Glomerular endothelial cell (primary cell): ENCODE measurements around the gene BSPRY. TPM values are rescaled to one million over a fixed set of nuclear protein-coding genes. Genes with fewer than 3 reads are reported as not detected.
"Not testable (repeated sequence)": the region's sequence is repeated elsewhere in the genome, so short reads cannot be mapped to it uniquely, and the experiment has no call there.

ENCODE experiments used
- DNase-seq: peaks from one replicate; pipeline ENCODE4 v3.0.0-alpha.2; 2011; ENCODE audit warnings: low read depth, low spot score; ENCODE audit errors: extremely low read depth
- total RNA-seq: library from RNA; depleted of rRNA; stranded (reverse); fragments of >200 nt; gene quantifications from 2 replicates; pipeline ENCODE4 v1.2.3, GENCODE V29; 2015

BSPRY gene
- total RNA-seq, 1 donor from 2014 or later = not detected

DNA sequence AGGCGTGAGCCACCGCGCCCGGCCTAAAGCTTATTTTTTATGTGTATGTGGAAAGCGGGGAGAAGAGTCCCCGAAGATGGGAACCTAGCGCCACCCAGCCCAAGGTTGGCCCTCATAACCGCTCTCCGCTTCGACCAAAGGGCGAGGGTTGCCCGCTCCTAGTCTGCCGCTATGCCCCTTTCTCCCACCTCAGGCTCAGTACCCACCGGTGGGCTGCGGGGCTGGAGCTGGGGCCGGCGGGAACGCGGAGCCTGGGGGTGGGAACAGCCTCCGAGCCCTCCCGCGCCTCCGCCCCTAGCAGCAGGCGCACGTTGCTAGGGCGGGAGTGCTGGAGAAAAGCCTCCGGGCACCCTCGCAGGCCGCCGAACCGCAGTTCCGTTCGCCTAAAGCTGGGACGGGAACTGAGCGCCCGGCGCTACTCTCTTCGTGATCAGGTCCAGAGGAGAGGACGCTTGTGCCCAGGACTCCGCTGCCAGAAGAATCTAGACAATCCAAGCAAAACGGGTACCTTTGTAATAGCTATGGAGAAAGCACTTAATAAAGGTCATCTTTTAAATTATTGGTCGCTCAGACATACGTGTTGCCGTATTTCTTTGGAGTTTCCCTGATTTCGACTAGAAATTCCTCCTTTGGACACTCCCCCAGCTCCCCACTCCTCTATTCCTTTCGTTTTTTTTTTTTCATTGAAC lies 9.2 kb upstream of the BSPRY start, which contains the start of gene WDR31:
Gene WDR31 (minus strand): TSS at position 265 of the 689 bp plus-strand sequence. CDS start 8,253 bp downstream, outside the sequence.
- peak; percentile 52 for DNase-seq

DNA sequence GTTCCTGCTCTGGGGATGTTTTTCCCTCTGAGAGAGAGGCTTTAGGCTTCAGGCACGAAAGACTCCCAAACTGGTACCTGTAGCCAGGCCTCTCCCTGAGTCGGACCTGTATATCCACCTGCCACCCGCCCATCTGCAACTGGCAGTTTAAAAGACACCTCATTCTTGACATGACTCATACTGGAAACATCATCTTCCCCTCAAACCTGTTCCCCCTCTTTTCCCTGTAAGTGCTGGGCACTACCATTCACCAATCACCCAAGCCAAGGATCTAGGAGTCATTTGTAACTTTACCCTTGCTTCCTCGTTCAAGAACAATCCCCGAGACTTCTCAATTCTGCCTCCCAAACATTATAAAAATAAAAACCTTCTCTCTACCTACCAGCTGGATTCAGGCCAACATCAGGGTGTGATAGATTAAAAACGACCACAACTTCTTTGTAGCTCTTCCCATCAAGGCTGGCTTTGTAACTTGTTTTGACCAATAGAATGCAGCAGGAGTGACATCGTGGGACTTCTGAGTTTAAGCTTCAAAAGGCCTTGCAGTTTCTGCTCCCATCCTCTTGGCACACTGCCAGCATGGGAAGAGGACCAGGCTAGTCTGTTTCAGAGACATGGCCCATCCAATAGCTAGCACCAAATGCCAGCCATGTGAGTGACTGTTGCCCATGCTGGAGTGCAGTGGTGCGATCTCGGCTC lies 7.5 kb upstream of the BSPRY start:
- no peak for DNase-seq

DNA sequence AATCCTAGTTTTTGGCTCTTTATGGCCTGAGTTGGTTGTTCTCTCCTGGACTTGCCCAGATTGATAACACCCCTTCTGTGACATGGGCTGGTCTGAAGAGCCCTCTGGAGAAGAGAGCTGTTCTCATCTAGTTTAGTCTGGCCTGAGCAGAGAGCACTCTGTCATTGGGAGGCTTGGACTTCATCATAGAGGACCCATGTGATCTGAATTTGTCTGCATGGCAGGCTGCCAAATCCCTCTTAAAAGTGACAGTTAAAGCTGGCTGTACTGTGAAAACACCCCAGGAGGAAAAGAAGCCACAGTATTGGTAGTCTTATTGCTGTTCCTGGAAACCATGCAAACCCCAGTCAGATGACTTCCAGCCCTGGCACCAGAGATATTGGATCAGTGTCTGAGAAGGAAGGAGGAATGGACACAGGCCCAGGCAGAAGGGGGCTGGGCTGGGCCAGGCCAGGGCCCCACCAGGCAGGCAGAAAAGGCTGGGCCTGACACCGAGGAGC lies 5.6 kb upstream of the BSPRY start:
- DNase-seq = no peak

DNA sequence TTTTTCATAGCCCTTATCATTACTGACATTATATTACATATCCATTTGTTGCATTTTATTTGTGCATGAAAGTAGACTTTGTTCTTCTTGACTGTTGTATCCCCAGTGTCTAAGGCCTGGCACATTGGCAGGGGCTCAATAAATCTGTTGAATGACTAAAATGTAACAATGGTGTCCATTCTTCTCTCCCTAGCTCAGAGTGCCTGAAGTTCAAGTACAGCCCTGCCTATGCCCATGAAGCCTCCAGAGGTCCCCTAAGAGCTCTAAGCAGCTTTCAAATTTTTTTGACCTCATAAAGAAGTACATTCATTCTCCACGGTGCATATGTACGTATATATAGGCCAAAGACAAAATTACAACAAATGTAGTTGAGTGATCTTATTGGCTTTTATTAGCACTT lies 4.2 kb upstream of the BSPRY start:
- DNase-seq = no peak

DNA sequence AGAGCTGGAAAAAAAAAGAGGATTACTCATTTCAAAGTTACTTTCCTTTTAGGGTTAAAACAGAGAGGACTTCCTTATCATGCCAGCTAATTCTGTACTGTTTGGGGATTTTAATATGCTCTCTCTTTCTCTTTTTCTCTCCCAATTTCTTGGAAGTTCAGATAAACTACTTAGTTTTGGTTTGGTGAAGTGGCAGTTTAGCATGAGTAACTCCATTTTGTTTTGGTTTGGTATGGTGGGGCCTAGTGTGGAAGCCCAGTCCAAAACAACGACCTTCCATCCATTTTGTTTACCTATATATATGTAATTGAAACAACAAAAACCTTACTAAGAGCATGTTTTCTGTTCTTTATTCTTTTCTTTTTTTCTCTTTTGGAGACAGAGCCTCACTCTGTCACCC lies 3.7 kb upstream of the BSPRY start:
- no peak for DNase-seq

DNA sequence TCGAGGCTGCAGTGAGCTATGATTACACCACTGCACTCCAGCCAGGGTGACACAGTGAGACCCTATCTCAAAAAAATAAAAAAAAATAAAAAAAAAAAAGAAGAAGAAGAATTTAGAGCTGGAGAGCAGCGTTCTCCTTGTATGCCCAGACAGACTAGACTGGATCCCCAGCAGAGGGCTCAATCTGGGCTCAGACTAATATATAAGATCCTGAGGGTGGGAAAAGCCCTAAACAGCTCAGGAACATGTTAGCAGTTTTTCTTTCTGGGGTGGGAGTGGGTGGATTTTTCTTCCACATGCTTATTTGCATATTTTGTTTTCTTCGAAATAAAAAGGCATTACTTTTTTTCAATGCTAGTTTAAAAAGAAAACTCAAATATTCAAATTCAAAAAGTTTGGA lies 904 bp upstream of the BSPRY start:
- DNase-seq = no peak

DNA sequence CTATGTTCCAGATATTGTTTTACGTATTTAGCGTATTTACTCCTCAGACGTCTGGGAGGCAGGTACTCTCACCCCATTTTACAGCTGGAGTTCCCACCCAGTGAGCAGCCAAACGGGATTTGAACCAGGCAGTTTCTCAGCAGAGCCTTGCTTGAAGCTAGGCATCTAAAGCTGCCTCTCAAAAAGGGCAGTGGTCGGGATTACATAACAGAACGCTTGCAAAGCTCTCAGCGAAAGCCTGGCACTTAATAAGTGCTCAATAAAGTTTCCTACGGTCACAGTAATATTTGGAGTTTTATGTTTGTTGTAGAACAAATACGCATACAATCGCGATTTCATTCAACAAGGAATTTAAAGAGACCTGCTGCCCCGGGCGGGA lies 286 bp upstream of the BSPRY start:
- DNase-seq = no peak

DNA sequence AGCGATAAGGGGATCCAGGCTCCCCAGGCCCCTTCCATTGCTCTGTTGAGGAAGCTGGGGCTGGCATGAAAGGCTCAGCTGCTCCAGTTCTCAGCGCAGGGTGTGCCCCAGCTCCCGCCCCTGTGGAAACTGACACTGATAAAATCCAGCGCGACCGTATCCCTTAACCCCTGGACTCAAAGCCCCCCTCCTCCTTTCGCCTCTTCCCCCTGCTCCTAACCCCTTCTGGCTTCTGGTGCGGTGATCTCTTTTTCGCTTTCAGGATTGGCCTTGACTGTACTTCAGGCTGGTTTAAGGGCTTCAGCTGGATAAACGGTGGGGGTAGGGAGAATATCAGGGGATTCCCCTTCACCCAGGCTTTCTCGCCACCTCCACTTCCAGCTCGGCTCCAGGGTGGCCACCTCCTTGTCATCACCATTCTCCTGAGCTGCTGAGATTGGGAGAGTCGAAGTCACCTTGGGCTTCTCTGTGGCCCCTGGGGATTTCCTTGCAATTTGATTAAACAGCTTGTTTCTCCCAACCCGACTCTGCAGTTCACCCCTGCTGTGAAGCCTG lies 843 bp downstream of the BSPRY start:
- no peak for DNase-seq

DNA sequence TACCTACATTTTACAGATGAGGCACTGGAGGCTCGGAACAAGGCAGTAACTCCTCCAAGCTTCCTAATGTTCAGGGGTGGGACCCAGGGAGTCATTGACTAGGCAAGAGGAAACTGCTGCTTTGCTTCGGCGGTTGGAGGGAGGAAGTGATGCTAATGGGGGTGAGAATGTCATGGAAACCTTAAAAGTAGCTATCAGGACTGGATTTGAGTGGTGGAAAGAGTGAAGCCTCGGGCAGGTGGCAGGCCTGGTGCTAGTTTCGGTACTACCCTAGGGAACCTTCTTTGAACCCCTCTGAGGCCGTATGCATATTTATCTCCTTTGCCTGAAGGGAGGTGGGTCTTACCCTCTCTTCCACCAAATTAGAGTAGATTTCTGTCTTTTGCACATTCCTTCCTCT lies 1.6 kb downstream of the BSPRY start:
- no peak for DNase-seq

DNA sequence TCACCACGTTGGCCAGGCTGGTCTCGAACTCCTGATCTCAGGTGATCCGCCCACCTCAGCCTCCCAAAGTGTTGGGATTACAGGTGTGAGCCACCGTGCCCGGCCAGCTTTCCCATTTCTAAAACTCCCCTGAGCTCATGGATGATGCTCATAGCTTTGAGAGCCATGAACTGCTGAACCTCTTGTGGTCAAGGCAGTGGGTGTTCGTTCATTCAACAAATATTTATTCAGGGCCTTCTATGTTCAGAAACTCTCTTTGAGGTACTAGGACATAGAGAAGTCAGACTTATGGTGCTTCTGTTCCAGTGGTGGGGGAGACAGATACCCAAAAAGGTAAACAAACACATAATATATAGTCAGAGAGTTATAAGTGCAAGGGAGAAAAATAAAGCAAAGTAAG lies 2.7 kb downstream of the BSPRY start:
- no peak for DNase-seq

DNA sequence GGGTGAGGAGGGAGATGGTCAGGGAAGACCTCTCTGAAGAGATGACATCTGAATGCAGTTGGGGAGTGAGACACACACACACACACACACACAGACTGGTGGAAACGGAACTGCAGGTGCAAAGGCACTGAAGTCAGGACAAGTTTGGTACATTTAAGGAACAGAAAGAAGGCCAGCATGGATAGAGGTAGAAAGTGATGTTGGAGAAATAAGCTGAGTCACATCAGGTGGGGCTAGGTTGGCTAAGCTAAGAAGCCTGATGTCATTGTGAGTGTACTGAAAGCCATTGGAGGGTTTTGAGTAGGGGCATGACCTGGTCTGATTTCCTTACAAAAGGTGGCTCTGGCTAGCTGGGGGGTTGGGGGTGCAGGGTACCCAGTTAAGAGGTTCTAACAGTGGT lies 3.1 kb downstream of the BSPRY start:
- DNase-seq = no peak

DNA sequence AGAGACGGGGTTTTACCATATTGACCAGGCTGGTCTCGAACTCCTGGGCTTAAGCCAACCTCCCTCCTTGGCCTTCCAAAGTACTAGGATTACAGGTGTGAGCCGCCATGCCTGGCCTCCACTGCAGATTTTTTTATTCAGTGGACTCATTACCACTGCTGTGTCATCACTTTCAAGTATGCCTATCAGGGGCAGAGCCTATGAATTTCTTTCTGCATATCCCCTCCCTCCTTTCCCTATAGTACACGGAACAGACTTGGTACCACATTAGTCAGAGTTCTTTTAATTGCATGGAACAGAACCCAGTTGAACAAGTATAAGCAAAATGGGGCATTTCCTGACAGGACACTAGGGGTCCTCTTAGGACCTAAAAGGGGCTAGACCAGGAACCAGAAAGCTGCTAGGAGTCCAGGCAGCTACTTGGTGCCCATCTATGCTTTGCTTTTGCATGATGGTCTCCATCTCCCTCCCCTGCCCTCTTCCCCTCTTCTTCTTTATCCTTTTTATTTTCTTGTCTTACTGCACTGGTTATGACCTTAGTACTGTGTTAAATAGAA lies 5.8 kb downstream of the BSPRY start:
- no peak for DNase-seq

DNA sequence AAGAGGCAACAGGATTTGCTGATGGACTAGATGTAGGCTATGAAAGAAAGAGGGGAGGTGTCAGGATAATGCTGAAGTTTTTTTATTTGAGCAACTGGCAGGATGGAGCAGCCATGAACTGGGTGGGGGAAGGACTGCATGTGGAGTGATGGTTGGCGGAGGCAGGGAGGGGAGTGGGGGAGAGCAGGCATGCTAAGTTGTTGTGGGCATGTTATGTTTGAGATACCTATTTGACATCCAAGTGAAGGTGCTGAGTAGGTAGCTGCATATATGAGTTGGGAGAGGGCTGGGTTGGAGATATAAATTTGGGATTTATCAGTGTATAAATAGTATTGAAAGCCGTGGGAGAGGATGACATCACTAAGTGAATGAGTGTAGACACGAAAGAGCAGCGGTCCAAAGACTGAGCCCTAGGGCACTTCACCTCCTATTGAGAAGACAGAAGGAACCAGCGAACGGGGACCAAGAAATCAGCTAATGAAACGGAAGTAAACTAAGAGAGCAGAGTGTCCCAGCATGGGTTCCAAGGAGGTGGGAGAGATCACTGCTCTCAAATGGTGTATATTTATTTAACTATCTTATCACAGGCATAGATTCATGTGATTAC lies 7.4 kb downstream of the BSPRY start:
- no peak for DNase-seq

DNA sequence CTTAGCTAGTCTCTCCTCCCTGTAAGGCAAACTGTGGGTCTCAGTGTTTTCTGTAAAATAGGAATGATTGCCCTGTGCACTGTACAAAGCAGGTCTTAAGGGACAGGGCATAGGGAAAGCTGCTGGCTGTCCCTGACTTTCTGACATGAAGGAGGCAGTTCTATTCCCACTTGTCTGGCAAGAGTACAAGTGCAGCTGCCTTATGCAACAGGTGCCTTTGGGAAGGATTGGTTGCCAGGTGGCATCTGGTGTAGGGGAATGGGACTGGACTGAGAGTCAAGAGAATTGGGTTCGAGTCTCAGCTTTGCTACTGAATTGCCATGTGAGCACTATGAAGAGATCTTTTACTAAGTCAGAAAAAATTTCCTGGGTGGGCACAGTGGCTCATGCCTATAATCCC lies 10.0 kb downstream of the BSPRY start:
- no peak for DNase-seq

DNA sequence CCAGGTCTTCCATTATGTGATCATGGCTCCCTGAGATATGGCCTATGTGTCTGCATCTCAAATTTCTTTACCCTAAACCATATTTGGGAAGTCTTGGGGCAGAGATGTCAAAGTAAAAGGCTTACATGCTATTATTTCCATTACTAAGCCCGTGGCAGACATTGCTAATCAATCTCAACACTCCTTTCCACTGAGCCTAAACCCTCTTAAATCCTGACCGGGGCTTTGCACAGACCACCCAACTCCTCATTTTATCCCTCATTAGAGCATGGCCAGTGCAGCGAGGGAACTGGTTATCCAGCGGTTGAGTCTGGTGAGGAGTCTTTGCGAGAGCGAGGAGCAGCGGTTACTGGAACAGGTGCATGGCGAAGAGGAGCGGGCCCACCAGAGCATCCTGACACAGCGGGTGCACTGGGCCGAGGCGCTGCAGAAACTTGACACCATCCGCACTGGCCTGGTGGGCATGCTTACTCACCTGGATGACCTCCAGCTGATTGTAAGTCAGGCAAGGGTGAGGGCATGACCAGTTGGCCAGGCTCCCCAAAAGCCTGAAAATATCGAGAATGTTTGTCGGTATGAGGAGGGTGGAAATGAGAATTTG lies 11.0 kb downstream of the BSPRY start:
- DNase-seq = no peak

DNA sequence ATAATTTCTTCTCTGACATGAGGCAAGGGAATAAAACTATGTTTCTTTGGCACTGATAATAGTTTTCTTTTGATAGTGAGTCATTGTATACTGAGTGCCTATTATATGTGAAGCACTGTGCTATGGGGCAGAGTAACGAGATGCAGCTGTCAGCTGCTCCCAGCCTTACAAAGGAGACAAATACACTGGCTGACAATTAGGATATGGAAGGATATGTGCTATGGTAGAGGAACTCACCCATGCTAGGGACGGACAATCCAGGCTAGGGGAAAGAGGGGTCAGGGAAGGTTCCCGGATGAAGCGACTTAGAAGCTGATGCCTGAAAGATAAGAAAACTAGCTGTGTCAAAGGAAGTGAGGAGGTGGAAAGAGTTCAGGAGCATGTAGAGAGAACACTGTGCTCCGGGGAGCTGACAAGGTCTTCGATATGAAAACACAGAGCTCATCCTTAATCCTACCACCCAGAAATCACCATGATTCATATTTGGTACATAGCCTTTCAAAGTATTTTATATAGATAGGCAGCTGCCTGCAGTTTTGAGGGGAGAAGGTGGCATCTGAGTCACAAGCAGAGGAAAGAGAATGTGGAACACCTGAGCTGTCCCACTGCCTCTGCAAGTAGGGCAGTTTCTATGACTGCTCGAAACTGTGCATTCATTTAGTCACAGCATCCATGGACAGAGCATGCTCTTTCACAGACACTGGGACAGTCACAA lies 12.1 kb downstream of the BSPRY start:
- DNase-seq = no peak

DNA sequence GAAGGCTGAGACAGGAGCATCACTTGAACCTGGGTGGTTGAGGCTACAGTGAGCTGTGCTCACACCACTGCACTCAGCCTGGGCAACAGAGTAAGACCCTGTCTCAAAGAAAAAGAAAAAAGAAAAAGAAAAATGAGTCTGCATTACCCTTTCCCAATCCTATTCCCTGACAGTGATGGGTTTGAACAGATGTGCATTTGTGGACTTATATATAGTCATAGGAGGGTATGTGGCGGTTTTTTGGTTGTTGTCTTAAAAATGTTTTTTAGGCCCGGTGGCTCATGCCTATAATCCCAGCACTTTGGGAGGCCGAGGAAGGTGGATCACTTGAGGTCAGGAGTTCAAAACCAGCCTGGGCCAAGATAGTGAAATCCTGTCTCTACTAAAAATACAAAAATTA lies 14.0 kb downstream of the BSPRY start:
- no peak for DNase-seq

DNA sequence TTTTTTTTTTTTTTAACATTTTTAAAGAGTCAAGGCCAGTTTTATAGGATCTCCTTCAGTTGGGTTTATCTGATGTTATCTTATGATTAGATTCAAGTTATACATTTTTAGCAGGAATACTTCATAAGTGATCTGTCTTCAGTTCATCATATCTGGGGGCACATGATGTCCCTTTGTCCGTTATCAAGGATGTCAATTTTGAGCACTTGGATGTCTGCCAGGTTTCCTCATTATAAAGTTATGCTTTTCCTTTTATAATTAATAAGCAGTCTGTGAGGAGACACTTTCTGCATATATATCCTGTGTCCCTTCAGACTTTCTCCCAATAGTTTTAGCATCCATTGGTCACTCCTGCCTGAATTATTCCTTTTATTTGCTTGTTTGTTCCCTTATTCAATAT lies 15.6 kb downstream of the BSPRY start:
- DNase-seq = no peak

DNA sequence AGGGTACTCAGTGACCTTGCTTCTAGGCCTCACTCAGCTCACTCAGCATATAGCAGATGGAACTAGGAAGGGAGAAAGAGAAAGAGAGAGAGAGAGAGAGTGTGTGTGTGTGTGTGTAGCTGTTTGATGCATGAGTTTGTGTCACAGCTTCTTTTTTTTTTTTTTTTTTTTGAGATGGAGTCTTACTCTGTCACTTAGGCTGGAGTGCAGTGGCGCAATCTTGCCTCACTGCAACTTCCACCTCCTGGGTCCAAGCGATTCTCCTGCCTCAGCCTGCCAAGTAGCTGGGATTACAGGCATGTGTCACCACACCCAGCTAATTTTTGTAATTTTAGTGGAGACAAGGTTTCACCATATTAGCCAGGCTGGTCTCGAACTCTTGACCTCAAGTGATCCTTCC lies 16.3 kb downstream of the BSPRY start:
- not testable (repeated sequence) for DNase-seq

DNA sequence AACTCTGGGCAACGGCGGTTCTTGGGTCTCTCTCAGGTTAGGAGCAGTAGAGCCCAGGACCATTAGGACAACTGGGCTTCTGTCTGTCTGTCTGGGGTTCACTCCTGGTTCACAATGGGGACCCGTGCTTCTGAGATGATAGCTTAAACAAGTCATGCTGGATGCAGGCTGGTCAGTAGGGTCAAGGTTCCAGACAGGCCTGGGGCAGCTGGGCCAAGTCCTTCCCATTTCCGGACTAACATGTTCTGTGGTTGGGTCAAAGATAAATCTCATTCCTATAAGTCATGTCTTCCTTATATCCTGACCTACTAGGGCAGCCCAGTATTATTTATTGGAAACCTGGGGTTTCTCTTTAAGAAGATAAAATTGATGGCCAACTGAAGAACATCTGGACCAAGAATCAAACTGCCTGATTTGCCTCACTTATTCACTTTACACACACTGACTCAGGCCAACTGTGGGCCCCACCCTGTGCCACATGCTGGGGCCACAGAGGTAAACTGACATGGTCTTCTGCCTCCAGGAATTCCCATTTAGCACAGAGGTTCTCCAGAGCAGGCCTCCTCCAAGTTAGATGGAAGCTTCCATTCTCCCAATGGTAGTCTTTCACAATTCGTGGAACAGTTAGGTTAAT lies 19.1 kb downstream of the BSPRY start:
- DNase-seq = no peak
